Fibroblast of the aortic adventitia (primary cell): ENCODE data around the gene FRAS1. TPM values are rescaled to one million over a fixed set of nuclear protein-coding genes. Genes with fewer than 3 reads are reported as not detected.
"Not testable (repeated sequence)": the region's sequence is repeated elsewhere in the genome, so short reads cannot be mapped to it uniquely, and the experiment has no call there.

Experiments
- DNase-seq: peaks from one replicate; pipeline ENCODE4 v3.0.0-alpha.2; 2010; ENCODE audit warnings: low read depth
- H3K4me3 ChIP-seq: 2 replicates; pipeline ENCODE4 v1.5.1; 2011; ENCODE audit warnings: low read depth, mild to moderate bottlenecking, control low read depth, low read length, moderate library complexity
- CTCF ChIP-seq: IDR thresholded peaks from 2 replicates; pipeline ENCODE4 v1.5.1; 2011; ENCODE audit warnings: mild to moderate bottlenecking, low read length, control low read depth, inconsistent platforms; ENCODE audit not compliant: insufficient read depth
- total RNA-seq: library from RNA; depleted of rRNA; stranded (reverse); fragments of >200 nt; gene quantifications from 2 replicates; pipeline ENCODE4 v1.2.3, GENCODE V29; 2012; ENCODE audit warnings: low replicate concordance

The FRAS1 gene
- total RNA-seq, 1 donor = 1.9 TPM

DNA sequence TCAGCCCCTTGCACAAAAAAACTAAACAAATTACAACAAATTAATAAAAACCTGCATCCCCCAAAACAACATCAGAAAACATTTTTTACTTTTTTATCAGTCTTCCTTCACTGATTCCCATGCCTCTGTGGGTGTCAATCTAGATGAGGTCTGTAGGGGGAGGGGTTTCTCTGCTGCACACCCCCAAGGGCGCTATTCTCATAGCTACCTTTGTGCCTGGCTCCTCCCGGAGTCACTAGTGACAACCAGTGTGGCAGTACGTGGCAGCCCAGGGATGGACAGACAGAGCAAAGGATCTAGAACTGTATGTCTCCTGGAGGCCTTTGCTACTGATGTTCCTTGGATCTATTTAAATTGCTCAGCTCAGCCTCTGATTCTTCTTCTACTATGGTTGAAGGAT, 266.3 kb downstream of the FRAS1 start:
- no peak for DNase-seq
- no peak for TF ChIP-seq CTCF
- H3K4me3 ChIP-seq = no peak overlapping the region

GRCh38 chr4:78324625-78325024, 267.5 kb downstream of the FRAS1 start:
- no peak for DNase-seq
- no peak overlapping the region for H3K4me3 ChIP-seq
- TF ChIP-seq CTCF = no peak

GRCh38 chr4:78325271-78326157, 268.4 kb downstream of the FRAS1 start:
- no peak overlapping the region for H3K4me3 ChIP-seq
- TF ChIP-seq CTCF = no peak
- no peak for DNase-seq

DNA sequence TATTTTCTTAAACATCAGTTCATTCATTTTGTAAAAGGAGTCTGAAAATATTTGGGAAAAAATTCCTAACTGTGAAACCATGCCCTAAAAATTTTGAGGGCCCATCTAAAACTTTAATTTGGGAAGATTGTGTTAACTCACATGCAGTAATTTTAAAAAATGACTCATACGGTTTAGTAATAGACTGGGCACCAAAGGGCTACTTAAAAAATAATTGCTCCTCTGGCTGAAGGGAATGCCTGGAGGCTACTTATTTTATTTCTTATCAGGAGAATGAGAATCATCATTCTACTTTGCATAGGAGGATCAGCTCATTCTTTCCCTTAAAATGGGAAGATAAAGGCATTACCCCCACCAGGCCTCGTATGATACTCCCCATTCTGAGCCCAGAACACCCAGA, 271.5 kb downstream of the FRAS1 start:
- not testable (repeated sequence) for DNase-seq, H3K4me3 ChIP-seq

- no peak overlapping the region for H3K4me3 ChIP-seq
- no peak for TF ChIP-seq CTCF
- no peak for DNase-seq
These were observed 274.1 kb downstream of the FRAS1 start for GRCh38 chr4:78331186-78331585.

DNA sequence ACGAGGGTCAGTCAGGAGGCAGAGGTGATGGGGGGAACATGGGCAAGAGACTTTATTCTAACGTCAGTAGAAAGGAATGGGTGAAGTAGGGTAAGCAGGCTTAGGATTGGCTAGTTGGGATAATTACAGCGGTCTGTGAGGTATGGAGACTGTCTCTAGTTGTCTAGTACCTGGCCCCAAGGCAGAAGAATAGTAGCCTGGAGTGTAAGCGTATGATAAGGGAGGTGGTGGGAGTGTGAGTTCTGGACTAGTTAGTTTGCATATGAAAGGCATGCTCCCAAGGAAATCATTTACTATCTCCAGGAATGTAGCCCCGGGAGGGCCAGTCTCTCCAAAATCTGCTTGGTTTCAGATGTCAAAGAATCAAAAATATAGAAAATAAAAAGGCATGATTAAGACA, 274.8 kb downstream of the FRAS1 start:
- no peak for TF ChIP-seq CTCF
- no peak overlapping the region for H3K4me3 ChIP-seq
- no peak for DNase-seq

DNA sequence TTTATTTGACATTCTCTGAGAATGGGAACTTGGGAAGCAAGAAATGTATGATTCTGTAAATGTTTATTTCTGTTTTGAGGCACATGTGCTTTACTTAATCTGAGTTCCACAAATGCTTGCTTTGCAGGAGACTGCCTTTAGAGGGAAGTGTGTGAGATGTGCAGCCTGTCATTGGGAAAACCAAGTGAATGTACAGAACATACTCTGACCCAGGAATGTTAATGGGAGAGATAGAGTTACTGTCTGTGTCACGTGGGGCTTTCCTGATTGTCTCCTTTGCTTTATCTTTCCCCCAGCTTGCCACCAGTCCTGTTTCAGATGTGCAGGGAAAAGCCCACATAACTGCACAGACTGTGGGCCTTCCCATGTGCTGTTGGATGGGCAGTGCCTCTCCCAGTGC, 275.9 kb downstream of the FRAS1 start:
- no peak for DNase-seq
- H3K4me3 ChIP-seq = no peak overlapping the region
- TF ChIP-seq CTCF = no peak
